GM10248 (cell line): Measurements from ENCODE around the gene GLA.

Source experiments
- CTCF ChIA-PET: fragments of 300-600 bp; sonication (Branson Sonifier 250); formaldehyde crosslinking; extraction: SDS; loops from one replicate; lab custom pipeline; 2021; ENCODE audit warnings: antibody characterized with exemption; lab: Yijun Ruan, JAX
- POLR2A ChIA-PET: fragments of 350-650 bp; sonication (Branson Sonifier 250); formaldehyde crosslinking; extraction: SDS; loops from one replicate; lab custom pipeline; 2020; ENCODE audit warnings: antibody characterized with exemption; lab: Yijun Ruan, JAX
- DNase-seq: peaks from one replicate; pipeline ENCODE4 v3.0.0; 2012; ENCODE audit errors: extremely low spot score
- TF ChIP-seq, protein P1 (sequence below): IDR thresholded peaks from 2 replicates; pipeline ENCODE4 v1.5.1; 2012; ENCODE audit warnings: mild to moderate bottlenecking, low read depth; ENCODE audit errors: extremely low read depth, missing control alignments, control extremely low read depth

The GLA gene

DNA sequence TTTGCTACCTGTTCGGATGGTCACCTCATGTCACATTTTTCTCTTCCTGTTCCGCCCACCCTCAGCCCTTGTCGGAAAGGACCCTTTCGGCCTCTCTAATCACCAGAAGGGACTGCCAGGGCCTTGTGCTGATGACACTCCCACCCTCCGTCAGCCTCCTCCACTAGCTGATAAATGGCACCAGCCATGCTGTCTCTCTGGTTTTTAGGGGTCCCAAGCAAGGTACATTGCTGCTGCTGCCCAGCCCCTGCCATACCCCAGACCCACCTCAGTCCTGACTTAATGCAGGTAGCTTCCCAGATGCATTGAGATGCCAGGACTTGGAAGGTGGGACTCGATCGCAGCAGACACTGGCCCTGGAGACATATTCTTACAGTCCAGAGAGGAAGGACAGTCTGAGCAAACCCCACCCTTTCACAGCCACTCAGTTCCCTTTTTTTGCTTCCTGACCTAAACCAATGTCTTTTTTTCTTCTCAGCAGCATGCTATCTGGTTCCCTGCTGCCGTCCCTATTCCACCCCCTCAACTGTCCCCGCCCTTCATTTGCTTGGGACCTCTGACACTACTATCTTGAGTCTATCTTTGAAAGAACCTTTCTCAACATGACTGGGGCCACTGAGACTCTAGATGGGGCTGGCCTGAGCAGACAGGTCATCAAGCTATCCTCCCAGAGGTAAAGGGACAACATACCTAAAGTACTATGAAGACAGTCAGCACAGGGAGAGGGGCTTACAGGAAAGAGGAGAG, 21.8 kb downstream of the GLA start, which contains the start of gene BTK:
BTK (minus strand) TSS at position 397 of the 747 bp plus-strand sequence. CDS start 10,907 bp downstream, outside the sequence.
- peak; percentile 71 for DNase-seq
- ChIA-PET CTCF (interaction anchor here (1.0 to 1.6 kb wide), 4 partner anchors 8 to 37 kb away, joined by 3 to 4 read pairs (median 4); partner anchors contain the start of gene TIMM8A), POLR2A (interaction anchor here (0.6 kb wide), 1 partner anchor 17 kb away, joined by 8 read pairs; no protein-coding TSS in a partner anchor)
- TF ChIP-seq, protein P1, sequence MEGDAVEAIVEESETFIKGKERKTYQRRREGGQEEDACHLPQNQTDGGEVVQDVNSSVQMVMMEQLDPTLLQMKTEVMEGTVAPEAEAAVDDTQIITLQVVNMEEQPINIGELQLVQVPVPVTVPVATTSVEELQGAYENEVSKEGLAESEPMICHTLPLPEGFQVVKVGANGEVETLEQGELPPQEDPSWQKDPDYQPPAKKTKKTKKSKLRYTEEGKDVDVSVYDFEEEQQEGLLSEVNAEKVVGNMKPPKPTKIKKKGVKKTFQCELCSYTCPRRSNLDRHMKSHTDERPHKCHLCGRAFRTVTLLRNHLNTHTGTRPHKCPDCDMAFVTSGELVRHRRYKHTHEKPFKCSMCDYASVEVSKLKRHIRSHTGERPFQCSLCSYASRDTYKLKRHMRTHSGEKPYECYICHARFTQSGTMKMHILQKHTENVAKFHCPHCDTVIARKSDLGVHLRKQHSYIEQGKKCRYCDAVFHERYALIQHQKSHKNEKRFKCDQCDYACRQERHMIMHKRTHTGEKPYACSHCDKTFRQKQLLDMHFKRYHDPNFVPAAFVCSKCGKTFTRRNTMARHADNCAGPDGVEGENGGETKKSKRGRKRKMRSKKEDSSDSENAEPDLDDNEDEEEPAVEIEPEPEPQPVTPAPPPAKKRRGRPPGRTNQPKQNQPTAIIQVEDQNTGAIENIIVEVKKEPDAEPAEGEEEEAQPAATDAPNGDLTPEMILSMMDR, result no peak

DNA sequence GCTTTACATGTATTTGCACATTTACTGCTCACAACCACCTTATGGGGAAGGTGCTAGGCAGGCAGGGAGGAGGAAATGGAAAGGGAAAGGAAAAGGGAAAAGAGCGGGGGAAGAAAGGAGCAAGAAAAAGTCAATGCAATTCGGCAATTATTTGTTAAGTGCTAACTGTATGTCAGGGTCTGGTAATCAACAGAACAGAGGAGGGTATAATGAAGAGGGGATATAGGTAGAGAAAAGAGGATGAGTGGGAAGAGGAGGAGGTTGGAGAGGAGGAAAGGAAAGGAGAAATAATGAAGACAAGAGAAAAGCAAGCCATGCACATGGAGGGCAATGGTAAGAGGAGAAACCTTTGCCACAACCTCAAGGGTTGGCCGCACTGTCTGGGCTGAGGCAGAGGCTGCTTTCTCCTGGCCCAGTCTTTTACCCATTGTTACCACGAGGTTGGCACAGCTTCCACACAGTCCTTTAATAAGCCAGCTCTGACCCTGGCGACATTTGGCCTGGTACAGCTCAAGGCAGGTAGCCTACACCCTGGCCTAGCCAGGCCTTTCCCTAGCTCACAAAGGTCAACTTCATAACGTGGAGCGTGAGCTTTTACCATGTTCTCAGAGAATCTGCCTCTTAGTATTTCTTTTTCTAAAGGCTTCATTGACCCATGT, 22.6 kb downstream of the GLA start:
- DNase-seq, result no peak
- TF ChIP-seq, protein P1, result no peak
- CTCF ChIA-PET, result interaction anchor here (1.0 to 1.6 kb wide), 4 partner anchors 8 to 36 kb away, joined by 3 to 4 read pairs (median 4); partner anchors contain the start of gene TIMM8A
- POLR2A ChIA-PET, result no interaction called here

DNA sequence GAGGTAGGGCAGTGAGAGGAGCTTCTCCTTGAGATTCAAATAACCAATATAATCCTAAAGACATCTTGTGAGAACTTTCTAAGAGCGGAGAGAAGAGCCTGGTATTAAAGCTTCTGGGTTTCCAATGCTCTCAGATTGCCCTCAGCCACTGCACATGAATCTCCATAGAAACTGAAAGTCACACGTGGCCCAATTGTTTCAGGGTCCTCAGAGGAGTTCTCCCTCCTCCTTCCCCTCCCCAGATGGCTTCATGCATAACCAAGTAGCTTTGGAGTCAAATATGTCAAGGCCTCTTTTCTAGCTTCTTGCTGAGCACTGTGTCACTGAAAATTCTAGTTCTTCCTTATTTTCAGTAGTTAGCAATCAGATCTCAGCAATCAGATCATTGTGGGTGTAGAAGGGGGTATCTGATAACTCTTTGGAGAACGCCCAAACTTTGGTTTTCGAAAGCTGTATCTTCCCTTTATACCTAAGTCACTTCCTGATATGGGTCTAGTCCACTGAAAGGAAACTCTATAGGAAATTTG, 24.0 kb downstream of the GLA start:
- ChIA-PET POLR2A (interaction anchor here (0.7 to 1.2 kb wide), 4 partner anchors 11 to 35 kb away, joined by 3 to 4 read pairs (median 3); partner anchors contain the start of gene TIMM8A), CTCF (interaction anchor here (0.8 kb wide), 1 partner anchor 31 kb away, joined by 3 read pairs; no protein-coding TSS in a partner anchor)
- TF ChIP-seq, protein P1, result no peak
- DNase-seq, result peak; percentile 52

DNA sequence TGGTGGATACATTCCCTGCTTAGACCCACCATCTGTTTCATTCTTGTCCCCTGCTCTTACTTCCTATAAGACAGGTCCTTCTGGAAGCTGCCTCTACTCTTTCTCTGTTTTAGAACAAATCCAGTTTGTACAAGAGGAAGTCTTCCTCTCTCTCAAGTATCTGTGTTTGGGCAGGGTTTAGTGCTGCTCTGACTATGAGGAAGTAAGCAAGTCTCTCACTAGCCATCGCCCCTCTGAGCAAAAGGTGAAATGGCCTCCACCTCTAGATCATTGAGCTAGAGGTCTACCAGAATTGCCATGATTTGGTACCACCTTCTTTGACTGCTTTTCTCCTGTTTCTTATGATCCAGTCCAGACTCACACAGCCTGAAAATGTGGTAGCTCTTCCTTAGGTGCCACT, 30.2 kb downstream of the GLA start:
- CTCF ChIA-PET, result interaction anchor here (1.1 to 1.9 kb wide), 3 partner anchors 8 to 13 kb away, joined by 3 to 9 read pairs (median 5); partner anchors contain the start of genes BTK and RPL36A
- POLR2A ChIA-PET, result no interaction called here
- no peak for DNase-seq
- TF ChIP-seq, protein P1, result no peak

DNA sequence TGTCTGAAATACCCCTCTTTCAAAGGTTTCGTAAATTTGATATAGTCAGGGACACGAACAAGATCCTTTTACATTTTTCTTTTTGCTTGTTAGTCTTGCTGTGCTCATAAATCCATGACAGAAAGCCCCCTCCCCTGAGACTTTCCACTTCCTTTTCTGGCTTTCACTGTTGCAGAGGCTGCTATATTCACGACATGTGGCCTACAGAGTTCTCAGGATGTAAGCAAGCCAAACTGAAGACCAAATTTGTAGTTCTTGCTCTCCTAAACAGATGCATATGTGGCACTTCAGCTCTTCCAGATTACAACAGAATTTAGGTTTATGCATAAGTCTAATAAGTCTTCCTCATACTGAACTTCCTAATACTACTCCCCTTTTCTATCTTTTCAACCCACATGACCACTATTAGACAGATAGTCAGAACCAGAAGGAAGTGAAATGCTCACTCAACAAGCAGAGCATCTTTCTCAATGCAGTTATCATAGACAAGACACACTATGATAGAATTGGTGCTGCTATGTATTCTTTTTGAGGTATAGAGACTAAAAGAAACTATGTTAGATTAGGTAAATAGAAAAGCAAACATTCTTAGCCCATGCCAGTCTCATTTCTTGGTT, 36.7 kb downstream of the GLA start:
- ChIA-PET POLR2A (no interaction called here), CTCF (no interaction called here)
- DNase-seq, result no peak
- TF ChIP-seq, protein P1, result no peak
